DMS79 (cell line): ENCODE measurements around the gene IL9R.
"Not testable (repeated sequence)": the region's sequence is repeated elsewhere in the genome, so short reads cannot be mapped to it uniquely, and the experiment has no call there.

Source experiments
- DNase-seq: peaks from one replicate; lab custom pipeline; 2025; lab: John Stamatoyannopoulos, UW

Gene IL9R

DNA sequence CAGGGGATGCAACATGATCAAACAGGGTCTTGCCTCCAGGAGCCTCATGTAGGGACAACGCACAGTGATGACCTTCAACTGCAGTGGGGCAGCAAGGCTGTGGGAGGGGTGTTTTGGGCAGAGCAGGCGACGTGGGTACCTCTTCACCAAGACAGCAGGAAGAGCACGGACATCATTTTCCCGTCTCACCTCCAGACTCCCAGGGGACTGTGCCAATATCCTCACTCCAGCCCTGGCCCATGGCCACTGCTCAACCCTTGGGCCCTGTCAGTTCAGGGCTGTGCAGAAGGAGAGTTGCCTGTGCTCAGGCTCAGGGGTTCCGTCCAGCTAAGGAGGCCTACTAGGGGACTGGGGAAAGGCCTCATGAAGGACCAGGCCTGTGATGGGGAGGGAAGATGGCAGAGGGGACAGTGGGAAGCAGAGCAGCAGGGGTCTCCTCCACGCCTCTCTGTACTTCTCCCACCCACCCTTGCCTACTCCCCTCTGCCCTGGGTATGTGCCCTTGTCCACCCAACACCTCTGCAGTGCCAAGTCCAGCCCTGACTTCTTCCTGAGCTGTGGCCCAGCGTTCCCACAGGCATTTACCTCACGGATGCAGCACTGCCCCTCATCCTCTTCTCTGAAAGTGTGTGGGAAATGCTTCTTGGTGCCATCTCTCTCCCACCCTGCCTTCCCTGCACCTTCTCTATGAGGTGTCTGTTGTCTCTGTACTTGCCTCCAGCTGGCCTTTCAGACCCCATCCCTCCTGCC lies 1.4 kb downstream of the IL9R start:
- no peak for DNase-seq

DNA sequence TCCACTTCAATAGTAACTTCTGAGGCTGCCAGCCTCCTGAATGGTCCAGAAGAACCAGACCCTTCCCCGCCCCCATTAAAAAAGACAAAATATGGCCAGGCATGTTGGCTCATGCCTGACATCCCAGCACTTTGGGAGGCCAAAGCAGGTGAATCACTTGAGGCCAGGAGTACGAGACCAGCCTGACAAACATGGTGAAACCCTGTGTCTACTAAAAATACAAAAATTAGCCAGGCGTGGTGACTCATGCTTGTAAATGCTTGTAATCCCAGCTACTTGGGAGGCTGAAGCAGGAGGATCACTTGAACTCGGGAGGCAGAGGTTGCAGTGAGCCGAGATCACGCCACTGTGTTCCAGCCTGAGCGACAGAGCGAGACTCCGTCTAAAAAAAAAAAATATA lies 2.3 kb downstream of the IL9R start:
- DNase-seq: not testable (repeated sequence)

DNA sequence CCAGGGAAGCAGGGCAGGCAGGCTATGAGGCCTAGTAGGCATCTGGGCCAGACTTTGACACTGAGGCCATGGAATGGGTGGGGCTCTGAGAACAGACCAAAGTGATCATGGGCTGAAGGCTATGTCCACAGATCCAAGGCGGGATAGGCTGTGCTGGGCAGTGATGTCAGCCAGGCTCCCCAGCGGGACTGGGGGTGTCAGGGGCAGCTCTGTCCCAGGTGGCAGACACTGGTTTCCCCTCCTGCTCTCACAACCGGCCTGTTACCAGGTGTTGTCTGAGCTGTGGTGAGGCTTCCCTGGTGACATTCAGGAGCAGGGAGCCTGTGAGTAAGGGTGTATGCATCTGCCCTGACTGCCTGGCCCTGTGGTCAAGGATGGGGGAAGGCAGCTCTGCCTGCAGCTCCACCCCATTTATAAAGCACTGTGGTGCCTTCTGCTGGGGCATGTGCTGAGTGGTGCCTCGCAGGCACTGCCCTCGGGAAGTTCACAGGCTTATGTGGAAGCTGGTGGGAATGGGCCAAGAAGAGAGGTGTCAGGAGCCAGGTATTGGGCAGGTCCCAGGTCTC lies 2.9 kb downstream of the IL9R start:
- DNase-seq: no peak

DNA sequence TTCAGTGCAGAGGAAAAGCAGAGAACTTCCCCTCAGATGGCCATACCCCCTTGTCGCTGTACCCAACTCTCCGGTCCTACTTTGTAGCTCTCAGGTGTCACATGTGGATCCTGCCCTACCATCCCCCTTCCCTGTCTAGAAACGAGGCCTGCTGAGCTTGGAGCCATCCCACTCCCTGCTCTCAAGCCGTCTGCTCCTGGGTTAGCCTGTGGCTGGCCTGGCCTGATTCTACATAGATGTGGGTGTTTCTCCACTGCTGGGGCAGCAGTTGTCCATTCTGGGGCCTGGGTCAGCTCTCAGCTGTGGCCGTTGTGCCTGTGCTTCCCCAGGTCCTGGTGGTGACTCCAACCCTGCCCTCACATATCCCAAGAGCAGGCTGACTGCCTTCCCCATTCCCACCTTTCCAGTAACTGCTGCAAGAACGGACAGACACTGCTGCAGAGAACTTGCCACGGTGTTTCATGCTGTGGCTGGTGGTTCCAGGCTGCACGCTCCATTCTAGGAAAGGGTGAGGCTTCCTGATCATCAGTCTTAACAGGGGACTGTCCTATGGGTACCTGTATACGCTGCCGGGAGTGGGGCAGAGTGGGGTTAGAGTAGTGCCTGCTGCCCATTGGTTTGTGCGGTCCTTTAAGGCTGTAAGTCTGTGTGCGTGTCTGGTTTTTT lies 3.6 kb downstream of the IL9R start:
- no peak for DNase-seq

DNA sequence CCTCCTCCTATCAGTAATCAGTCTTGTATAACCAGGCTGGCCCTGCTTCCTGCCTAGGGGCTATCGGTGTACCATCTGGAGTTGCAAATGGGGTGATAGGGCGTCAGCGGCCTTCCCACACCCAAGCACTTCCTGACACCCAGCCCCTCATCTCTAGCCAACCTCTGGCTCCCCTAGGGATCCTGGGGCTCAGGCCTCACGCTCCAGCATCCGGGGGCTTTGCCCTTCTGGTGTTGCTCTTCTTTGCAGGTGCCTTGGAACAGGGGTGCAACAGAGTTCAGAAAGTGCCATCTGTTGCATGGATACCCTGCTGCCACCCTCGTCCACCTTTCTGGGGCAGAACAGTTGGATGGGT lies 4.1 kb downstream of the IL9R start:
- no peak for DNase-seq

DNA sequence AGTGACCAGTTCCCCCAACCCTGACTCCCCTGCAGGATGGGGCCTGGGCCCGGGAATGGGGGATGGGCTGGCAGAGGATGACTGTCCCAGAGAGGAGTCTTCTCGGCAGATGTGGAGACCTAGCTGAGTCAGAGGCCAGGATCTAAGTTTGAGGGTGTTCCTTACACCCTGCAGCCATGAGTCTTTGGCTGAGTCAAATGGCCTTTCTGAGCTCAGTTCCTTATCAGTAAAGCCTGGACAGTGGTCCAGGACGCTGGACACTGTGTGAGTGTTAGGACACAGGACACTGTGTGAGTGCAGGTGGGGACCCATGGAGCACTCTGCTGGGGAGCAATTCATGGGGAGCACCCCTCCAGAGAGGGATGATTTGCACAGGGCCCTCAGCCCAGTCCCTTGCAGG lies 5.0 kb downstream of the IL9R start:
- no peak for DNase-seq

DNA sequence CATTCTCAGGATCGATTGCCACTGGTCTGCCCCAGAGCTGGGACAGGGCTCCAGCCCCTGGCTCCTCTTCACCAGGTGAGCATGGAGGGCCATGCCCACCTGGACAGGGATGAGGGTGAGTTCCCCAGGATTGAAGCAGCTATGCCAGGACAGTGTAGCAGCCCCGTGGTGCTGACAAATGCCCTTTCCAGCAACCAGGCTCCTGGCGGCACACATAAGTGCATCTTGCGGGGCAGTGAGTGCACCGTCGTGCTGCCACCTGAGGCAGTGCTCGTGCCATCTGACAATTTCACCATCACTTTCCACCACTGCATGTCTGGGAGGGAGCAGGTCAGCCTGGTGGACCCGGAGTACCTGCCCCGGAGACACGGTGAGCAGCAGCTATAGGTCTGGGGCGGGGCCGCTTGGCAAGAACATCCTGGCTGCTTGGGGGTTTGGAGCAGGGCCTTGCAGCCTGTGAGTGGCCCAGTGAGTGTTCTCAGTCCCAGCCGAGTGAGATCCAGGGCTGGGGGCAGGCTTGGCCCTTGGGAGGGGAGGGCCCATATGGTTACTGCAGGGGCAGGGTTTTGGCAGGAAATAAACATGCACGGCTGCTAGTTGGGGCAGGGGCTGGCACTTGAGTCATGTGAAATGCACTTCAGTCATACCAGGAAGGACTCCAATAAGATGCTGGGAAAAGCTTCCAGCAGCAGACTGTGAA lies 6.1 kb downstream of the IL9R start:
- no peak for DNase-seq

DNA sequence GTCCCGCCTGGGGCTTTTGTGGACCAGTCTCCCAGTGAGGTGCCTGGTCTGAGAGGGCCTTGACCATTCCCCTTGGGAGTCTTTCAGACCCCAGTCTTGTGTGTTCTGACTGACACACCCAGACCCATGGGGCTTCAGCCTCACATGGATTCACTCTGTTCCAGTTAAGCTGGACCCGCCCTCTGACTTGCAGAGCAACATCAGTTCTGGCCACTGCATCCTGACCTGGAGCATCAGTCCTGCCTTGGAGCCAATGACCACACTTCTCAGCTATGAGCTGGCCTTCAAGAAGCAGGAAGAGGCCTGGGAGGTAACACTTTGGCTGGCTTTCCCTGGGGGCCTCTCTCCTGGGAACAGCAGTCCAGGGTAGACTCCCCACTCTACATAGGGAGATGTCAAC lies 6.8 kb downstream of the IL9R start:
- no peak for DNase-seq

DNA sequence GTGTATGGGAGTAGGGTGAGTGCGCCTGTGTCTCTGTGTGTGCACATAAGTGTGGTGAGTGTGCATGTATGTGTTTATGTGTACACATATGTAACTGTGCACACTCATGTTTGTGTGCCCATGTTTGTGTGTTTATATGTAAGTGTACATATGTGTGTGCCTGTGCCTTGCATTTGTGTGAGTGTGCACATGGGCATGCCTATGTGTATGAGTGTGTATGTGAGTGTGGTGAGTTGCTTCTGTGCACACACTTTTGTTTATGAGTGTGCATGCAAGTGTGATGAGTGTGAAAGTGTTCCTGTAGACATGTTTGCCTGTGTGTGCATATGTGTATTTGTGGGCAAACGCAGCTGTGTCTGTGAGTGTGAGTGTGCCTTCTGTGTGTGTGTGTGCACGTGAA lies 7.2 kb downstream of the IL9R start:
- DNase-seq: no peak

DNA sequence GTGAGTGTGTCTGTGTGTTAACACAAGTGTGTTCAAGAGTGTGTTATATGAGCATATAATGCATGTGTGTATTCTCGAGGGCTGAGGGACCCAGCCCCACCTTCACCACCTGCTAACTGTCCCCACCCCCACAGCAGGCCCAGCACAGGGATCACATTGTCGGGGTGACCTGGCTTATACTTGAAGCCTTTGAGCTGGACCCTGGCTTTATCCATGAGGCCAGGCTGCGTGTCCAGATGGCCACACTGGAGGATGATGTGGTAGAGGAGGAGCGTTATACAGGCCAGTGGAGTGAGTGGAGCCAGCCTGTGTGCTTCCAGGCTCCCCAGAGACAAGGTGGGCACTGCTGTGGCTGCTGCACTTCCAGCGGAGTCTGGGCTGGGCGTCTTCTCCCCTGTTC lies 7.6 kb downstream of the IL9R start:
- DNase-seq: no peak

DNA sequence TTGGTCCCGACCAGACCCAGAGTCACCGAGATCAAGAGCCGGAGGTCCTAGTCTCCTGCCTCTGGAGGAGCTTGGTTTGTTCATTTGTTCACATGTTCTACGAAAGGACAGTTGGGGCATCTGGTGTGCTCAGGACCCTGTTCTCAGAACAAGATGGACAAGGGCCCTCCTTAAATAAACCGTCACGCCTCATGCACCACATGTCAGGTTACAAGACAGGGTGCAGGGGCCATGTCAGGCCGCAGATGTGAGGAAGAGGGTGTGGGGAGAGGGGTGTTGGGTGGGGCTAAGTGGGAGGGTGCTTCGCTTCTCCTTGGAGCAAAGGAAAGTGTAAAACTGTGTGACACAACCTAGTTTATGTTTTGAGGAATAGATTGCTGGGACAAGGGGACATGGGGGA lies 9.0 kb downstream of the IL9R start:
- DNase-seq: not testable (repeated sequence)

DNA sequence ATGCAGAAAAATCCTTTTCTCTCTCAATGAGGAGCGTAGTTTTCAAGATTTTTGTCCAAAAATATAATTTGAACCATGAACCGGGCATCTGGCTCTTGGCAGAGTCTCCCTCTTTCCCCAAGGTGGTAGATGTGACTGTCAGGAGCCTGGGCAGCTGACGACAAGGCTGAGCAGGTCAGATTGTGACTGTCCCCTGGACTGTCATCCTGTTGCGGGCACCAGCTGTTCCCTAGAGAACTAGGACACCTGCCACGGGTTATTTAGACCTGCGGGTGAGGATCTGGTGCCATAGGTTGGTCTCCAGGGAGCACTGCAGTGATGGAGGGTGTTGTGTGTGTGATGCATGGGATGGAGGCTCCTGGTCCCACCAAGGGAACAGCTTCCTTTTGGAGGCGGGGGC lies 10.9 kb downstream of the IL9R start:
- DNase-seq: not testable (repeated sequence)

DNA sequence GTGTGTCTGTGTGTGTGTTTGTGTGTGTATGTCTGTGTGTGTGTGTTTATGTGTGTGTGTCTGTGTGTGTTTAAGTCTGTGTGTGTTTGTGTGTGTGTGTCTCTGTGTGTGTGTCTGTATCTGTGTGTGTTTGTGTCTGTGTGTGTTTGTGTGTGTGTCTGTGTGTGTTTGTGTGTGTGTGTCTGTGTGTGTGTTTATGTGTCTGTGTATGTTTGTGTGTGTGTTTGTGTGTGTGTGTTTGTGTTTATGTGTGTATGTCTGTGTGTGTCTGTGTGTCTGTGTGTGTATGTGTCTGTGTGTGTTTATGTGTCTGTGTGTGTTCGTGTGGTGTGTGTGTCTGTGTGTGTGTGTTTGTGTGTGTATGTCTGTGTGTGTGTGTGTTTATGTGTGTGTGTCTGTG lies 11.4 kb downstream of the IL9R start:
- no peak for DNase-seq

DNA sequence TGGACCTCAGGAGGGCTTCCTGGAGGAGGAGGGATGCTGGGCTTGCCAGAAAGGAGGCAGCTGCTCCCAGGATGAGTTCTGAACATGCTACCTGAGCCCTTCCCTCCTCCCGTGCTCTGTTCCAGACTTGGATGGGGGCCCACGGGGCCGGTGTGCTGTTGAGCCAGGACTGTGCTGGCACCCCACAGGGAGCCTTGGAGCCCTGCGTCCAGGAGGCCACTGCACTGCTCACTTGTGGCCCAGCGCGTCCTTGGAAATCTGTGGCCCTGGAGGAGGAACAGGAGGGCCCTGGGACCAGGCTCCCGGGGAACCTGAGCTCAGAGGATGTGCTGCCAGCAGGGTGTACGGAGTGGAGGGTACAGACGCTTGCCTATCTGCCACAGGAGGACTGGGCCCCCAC lies 12.2 kb downstream of the IL9R start:
- not testable (repeated sequence) for DNase-seq

DNA sequence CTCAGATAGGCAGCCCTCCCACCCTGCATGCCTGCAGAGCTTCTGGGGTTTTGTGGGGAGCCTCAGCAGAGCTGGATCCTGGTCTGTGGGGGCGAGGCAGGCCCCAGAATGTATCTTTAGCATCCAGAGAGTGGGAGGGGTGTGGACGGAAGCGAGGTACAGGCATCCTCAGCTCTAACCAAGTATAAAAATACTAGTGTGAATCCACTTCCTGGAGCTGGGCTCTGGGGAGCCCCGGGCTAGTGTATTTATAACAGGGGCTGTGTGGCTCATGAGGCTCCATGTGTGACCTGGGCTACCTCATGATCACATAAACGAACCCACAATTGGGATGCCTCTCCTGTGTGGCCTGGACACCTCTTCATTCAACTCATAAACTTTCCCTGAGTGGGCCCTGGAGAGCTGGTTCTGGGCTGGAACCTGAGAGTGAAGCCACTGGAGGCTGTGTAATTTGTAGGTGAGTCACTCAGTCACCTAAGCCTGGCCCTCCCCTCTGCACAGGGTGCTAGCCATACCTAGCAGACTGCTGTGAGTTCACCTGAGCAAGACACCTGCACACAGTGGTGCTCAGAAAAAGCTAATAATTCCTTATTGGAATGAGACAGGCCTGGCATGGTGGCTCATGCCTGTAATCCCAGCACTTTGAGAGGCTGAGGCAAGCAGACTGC lies 15.9 kb downstream of the IL9R start:
- not testable (repeated sequence) for DNase-seq

DNA sequence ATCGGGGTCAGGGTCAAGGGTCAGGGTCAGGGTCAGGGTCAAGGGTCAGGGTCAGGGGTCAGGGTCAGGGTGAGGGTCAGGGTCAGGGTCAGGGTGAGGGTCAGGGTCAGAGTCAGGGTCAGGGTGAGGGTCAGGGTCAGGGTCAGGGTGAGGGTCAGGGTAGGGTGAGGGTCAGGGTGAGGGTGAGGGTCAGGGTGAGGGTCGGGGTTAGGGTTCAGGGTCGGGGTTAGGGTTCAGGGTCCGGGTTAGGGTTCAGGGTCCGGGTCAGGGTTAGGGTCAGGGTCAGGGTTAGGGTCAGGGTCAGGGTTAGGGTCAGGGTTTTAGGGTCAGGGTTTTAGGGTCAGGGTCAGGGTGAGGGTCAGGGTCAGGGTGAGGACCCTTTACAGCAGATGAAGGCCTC lies 22.4 kb downstream of the IL9R start:
- not testable (repeated sequence) for DNase-seq

DNA sequence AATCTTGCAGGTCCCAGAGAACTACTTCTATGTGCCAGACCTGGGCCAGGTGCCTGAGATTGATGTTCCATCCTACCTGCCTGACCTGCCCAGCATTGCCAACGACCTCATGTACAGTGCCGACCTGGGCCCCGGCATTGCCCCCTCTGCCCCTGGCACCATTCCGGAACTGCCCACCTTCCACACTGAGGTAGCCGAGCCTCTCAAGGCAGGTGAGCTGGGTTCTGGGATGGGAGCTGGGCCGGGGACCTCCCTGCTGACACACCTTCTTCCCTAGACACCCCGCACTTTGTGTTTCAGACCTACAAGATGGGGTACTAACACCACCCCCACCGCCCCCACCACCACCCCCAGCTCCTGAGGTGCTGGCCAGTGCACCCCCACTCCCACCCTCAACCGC lies 25.5 kb downstream of the IL9R start:
- DNase-seq: not testable (repeated sequence)

DNA sequence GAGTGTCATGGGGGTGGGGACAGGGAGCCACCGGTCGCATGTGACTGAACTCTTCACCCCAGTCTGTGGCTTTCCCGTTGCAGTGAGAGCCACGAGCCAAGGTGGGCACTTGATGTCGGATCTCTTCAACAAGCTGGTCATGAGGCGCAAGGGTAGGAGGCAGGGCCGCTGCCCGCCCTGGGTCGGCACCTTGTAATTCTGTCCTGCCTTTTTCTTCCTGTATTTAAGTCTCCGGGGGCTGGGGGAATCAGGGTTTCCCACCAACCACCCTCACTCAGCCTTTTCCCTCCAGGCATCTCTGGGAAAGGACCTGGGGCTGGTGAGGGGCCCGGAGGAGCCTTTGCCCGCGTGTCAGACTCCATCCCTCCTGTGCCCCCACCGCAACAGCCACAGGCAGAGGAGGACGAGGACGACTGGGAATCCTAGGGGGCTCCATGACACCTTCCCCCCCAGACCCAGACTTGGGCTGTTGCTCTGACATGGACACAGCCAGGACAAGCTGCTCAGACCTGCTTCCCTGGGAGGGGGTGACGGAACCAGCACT lies 27.5 kb downstream of the IL9R start:
- DNase-seq: not testable (repeated sequence)

DNA sequence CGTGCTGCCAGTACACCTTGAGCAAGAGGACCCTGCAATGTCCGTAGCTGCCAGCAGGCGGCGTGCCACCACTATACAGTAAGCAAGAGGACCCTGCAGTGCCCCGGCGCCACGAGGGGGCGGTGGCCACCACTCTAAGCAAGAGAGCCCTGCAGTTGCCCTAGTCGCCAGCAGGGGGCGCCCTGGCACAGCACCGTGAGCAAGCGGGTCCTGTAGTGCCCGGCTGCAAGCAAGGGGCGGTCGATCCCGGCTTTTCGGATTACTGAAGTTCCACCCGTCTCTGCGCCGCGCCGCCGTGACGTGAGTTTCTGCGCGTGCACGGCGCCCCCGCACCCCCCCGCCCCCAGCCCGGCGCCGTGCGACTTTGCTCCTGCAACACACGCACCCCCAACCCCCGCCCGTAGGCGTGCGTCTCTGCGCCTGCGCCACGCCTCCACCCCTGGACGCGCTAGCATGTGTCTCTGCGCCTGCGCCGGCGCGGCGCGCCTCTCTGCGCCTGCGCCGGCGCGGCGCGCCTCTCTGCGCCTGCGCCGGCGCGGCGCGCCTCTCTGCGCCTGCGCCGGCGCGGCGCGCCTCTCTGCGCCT lies 31.2 kb downstream of the IL9R start:
- not testable (repeated sequence) for DNase-seq

DNA sequence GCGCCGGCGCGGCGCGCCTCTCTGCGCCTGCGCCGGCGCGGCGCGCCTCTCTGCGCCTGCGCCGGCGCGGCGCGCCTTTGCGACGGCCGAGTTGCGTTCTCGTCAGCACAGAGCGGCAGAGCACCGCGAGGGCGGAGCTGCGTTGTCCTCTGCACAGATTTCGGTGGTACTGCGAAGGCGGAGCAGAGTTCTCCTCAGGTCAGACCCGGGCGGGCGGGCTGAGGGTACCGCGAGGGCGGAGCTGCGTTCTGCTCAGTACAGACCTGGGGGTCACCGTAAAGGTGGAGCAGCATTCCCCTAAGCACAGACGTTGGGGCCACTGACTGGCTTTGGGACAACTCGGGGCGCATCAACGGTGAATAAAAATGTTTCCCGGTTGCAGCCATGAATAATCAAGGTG lies 31.8 kb downstream of the IL9R start:
- DNase-seq: not testable (repeated sequence)

DNA sequence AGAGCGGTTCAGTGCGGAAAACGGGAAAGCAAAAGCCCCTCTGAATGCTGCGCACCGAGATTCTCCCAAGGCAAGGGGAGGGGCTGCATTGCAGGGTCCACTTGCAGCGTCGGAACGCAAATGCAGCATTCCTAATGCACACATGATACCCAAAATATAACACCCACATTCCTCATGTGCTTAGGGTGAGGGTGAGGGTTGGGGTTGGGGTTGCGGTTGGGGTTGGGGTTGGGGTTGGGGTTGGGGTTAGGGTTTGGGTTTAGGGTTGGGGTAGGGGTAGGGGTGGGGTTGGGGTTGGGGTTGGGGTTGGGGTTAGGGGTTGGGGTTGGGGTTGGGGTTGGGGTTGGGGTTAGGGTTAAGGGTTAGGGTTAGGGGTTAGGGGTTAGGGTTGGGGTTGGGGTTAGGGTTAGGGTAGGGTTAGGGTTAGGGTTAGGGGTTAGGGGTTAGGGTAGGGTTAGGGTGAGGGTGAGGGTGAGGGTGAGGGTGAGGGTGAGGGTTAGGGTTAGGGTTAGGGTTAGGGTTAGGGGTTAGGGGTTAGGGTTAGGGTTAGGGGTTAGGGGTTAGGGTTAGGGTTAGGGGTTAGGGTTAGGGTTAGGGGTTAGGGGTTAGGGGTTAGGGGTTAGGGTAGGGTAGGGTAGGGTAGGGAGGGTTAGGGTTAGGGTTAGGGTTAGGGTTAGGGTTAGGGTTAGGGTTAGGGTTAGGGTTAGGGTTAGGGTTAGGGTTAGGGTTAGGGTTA lies 32.4 kb downstream of the IL9R start:
- not testable (repeated sequence) for DNase-seq
